ENCODE results near the gene SPDYC. TPM values are rescaled to one million over a fixed set of nuclear protein-coding genes. Genes with fewer than 3 reads are reported as not detected.

SPDYC gene
- total and polyA plus RNA-seq, 9 of the 15 experiments (the other 6 are each of a cell fraction or from before 2014, with no cell fraction given) = 4.4 to 18.8 (median 9.2) TPM

- ChIA-PET CTCF (ENCODE audit: low intra/inter-chr PET ratio) (no interaction called here), POLR2A (interaction anchor here (0.6 to 1.4 kb wide), 6 partner anchors 11 to 586 kb away, joined by 3 to 4 read pairs (median 4); no protein-coding TSS in a partner anchor)
- no peak overlapping the region for H3K9ac ChIP-seq (ENCODE audit: insufficient read depth in 1 of 2, low read depth in 2 of 2, low read length in 2 of 2)
- peaks cover 10 to 31% of the 10 kb centered on the region in 2 experiments; a peak in 4 of 5 replicates for H3K4me1 ChIP-seq (replicated peaks in 1 of 2; ENCODE audit: control insufficient read depth in 2 of 2, insufficient read depth in 2 of 2, low read length in 2 of 2)
- in situ Hi-C loops (cut with MboI) (no loop called here), intact Hi-C loops (cut with micrococcal nuclease) (no loop called here)
- WGBS (ENCODE audit: insufficient coverage, low coverage, missing lambda C conversion rate) = 52% methylated on average over 9 of the region's 9 CpGs
- no peak for FAIRE-seq
- H3K79me2 ChIP-seq (ENCODE audit: control insufficient read depth, insufficient read depth, low read length) = no peaks in the 10 kb centered on the region
- no peak for DNase-seq (ENCODE audit: extremely low read depth in 1 of 4, low spot score in 3 of 4)
- H3K9me1 ChIP-seq (ENCODE audit: control insufficient read depth, insufficient read depth, low read length) = peaks cover 2% of the 10 kb centered on the region
- TF ChIP-seq, protein P1, sequence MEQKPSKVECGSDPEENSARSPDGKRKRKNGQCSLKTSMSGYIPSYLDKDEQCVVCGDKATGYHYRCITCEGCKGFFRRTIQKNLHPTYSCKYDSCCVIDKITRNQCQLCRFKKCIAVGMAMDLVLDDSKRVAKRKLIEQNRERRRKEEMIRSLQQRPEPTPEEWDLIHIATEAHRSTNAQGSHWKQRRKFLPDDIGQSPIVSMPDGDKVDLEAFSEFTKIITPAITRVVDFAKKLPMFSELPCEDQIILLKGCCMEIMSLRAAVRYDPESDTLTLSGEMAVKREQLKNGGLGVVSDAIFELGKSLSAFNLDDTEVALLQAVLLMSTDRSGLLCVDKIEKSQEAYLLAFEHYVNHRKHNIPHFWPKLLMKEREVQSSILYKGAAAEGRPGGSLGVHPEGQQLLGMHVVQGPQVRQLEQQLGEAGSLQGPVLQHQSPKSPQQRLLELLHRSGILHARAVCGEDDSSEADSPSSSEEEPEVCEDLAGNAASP (IDR thresholded peaks at IDR 0.05) = no peak
- TF ChIP-seq ESRRB (CRISPR knock-in tag; IDR thresholded peaks at IDR 0.05; ENCODE audit: borderline replicate concordance) = no peak
- H3K27ac ChIP-seq (ENCODE audit: extremely low read depth, low read depth, low read length) = no peak overlapping the region
- no peaks in the 10 kb centered on the region for H3K36me3 ChIP-seq (ENCODE audit: control insufficient read depth, insufficient read depth, low read length)
- no TSS peak for BruUV-seq (replicated peaks)
- H3K27me3 ChIP-seq (ENCODE audit: control insufficient read depth in 2 of 2, insufficient read depth in 2 of 2, low read length in 2 of 2) = no peaks in the 10 kb centered on the region
- no peak; the same call in 2 of the 3 replicates for ATAC-seq
- H2AFZ ChIP-seq (ENCODE audit: low read depth, low read length) = no peak overlapping the region
- H4K20me1 ChIP-seq (replicated peaks; ENCODE audit: control insufficient read depth, insufficient read depth, low read length) = no peaks in the 10 kb centered on the region
- H3K4me3 ChIP-seq = no peak overlapping the region
- H3K4me2 ChIP-seq (ENCODE audit: insufficient read depth, low read length) = no peak overlapping the region
- no peaks in the 10 kb centered on the region for H3K9me3 ChIP-seq (replicated peaks; ENCODE audit: control insufficient read depth, insufficient read depth, low read depth, low read length)
Measured at GRCh38 chr11:65218446-65218845, 48.4 kb downstream of the SPDYC start.

- Histone ChIP-seq H4K20me1 (replicated peaks; ENCODE audit: control insufficient read depth, insufficient read depth, low read length) (no peaks in the 10 kb centered on the region), H2AFZ (ENCODE audit: low read depth, low read length) (no peak overlapping the region), H3K9me1 (ENCODE audit: control insufficient read depth, insufficient read depth, low read length) (peaks cover 2% of the 10 kb centered on the region), H3K4me2 (ENCODE audit: insufficient read depth, low read length) (no peak overlapping the region), H3K4me1 (replicated peaks in 1 of 2; ENCODE audit: control insufficient read depth in 2 of 2, insufficient read depth in 2 of 2, low read length in 2 of 2) (peaks cover 13 to 26% of the 10 kb centered on the region in 2 experiments), H3K79me2 (ENCODE audit: control insufficient read depth, insufficient read depth, low read length) (no peaks in the 10 kb centered on the region), H3K27me3 (ENCODE audit: control insufficient read depth in 2 of 2, insufficient read depth in 2 of 2, low read length in 2 of 2) (no peaks in the 10 kb centered on the region), H3K9me3 (replicated peaks; ENCODE audit: control insufficient read depth, insufficient read depth, low read depth, low read length) (no peaks in the 10 kb centered on the region), H3K27ac (ENCODE audit: extremely low read depth, low read depth, low read length) (no peak overlapping the region), H3K4me3 (no peak overlapping the region), H3K36me3 (ENCODE audit: control insufficient read depth, insufficient read depth, low read length) (no peaks in the 10 kb centered on the region), H3K9ac (ENCODE audit: insufficient read depth in 1 of 2, low read depth in 2 of 2, low read length in 2 of 2) (peak overlapping the region in 1 of 2 experiments; percentile 41; a peak in 1 of 4 replicates)
- intact Hi-C loops (cut with micrococcal nuclease) = loop anchor here (10.0 kb wide), 1 partner anchor 95 kb away; the partner anchor contains the start of gene CDC42EP2
- BruUV-seq (replicated peaks) = no TSS peak
- POLR2A ChIA-PET = interaction anchor here (0.7 to 1.4 kb wide), 7 partner anchors 10 to 42 kb away, joined by 3 to 4 read pairs (median 3); partner anchors contain the start of gene POLA2
- FAIRE-seq (peak; percentile 35), DNase-seq (ENCODE audit: extremely low read depth in 1 of 4, low spot score in 3 of 4) (no peak), ATAC-seq (no peak)
- CTCF ChIA-PET (ENCODE audit: low intra/inter-chr PET ratio) = no interaction called here
- WGBS (ENCODE audit: insufficient coverage, low coverage, missing lambda C conversion rate) = 14% methylated on average over 3 of the region's 3 CpGs
- in situ Hi-C loops (cut with MboI) = no loop called here
- no peak for TF ChIP-seq FOXP1 (CRISPR knock-in tag; IDR thresholded peaks at IDR 0.05)
- TF ChIP-seq ZC3H11A (IDR thresholded peaks at IDR 0.05; ENCODE audit: low read depth, low read length) = no peak
- TF ChIP-seq ZNF232 (CRISPR knock-in tag; IDR thresholded peaks at IDR 0.05) = no peak
- no peak for TF ChIP-seq RBM22 (IDR thresholded peaks at IDR 0.05; ENCODE audit: low read depth, low read length, poor library complexity, severe bottlenecking)
- TF ChIP-seq KDM5B (IDR thresholded peaks at IDR 0.05; ENCODE audit: insufficient replicate concordance, low read depth, low read length) = no peak
- TF ChIP-seq, protein P2, sequence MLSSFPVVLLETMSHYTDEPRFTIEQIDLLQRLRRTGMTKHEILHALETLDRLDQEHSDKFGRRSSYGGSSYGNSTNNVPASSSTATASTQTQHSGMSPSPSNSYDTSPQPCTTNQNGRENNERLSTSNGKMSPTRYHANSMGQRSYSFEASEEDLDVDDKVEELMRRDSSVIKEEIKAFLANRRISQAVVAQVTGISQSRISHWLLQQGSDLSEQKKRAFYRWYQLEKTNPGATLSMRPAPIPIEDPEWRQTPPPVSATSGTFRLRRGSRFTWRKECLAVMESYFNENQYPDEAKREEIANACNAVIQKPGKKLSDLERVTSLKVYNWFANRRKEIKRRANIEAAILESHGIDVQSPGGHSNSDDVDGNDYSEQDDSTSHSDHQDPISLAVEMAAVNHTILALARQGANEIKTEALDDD (IDR thresholded peaks at IDR 0.05) = 0 out of 2 replicates have a peak, but pooled peaks have one; percentile 41
- no peak for TF ChIP-seq SREBF2 (CRISPR knock-in tag; IDR thresholded peaks at IDR 0.05)
- TF ChIP-seq GABPA (tag; conservative IDR thresholded peaks at IDR 0.05; ENCODE audit: low read depth) = peak; percentile 53
- peak; percentile 23; the same call in 1 of the 2 replicates for TF ChIP-seq ATF3 (IDR thresholded peaks at IDR 0.05)
- TF ChIP-seq ATF3 (CRISPR knock-in tag; conservative IDR thresholded peaks at IDR 0.05) = no peak
- no peak for TF ChIP-seq XRCC4 (IDR thresholded peaks at IDR 0.05; ENCODE audit: extremely low read depth, insufficient read depth, insufficient read length)
- no peak for TF ChIP-seq ZNF316 (IDR thresholded peaks at IDR 0.05)
Measured at GRCh38 chr11:65219930-65220213, 49.8 kb downstream of the SPDYC start.
